GM18498 (cell line): ENCODE results near the gene TAF3.
"Not testable (repeated sequence)": the region's sequence is repeated elsewhere in the genome, so short reads cannot be mapped to it uniquely, and the experiment has no call there.

Source experiments
- ATAC-seq: cut with Tn5 transposase; IDR thresholded peaks from one replicate; pipeline ENCODE4 v1.9.1; 2021; ENCODE audit warnings: mild to moderate bottlenecking, moderate library complexity; ENCODE audit not compliant: unreplicated experiment

TAF3 gene, protein sequence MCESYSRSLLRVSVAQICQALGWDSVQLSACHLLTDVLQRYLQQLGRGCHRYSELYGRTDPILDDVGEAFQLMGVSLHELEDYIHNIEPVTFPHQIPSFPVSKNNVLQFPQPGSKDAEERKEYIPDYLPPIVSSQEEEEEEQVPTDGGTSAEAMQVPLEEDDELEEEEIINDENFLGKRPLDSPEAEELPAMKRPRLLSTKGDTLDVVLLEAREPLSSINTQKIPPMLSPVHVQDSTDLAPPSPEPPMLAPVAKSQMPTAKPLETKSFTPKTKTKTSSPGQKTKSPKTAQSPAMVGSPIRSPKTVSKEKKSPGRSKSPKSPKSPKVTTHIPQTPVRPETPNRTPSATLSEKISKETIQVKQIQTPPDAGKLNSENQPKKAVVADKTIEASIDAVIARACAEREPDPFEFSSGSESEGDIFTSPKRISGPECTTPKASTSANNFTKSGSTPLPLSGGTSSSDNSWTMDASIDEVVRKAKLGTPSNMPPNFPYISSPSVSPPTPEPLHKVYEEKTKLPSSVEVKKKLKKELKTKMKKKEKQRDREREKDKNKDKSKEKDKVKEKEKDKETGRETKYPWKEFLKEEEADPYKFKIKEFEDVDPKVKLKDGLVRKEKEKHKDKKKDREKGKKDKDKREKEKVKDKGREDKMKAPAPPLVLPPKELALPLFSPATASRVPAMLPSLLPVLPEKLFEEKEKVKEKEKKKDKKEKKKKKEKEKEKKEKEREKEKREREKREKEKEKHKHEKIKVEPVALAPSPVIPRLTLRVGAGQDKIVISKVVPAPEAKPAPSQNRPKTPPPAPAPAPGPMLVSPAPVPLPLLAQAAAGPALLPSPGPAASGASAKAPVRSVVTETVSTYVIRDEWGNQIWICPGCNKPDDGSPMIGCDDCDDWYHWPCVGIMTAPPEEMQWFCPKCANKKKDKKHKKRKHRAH

DNA sequence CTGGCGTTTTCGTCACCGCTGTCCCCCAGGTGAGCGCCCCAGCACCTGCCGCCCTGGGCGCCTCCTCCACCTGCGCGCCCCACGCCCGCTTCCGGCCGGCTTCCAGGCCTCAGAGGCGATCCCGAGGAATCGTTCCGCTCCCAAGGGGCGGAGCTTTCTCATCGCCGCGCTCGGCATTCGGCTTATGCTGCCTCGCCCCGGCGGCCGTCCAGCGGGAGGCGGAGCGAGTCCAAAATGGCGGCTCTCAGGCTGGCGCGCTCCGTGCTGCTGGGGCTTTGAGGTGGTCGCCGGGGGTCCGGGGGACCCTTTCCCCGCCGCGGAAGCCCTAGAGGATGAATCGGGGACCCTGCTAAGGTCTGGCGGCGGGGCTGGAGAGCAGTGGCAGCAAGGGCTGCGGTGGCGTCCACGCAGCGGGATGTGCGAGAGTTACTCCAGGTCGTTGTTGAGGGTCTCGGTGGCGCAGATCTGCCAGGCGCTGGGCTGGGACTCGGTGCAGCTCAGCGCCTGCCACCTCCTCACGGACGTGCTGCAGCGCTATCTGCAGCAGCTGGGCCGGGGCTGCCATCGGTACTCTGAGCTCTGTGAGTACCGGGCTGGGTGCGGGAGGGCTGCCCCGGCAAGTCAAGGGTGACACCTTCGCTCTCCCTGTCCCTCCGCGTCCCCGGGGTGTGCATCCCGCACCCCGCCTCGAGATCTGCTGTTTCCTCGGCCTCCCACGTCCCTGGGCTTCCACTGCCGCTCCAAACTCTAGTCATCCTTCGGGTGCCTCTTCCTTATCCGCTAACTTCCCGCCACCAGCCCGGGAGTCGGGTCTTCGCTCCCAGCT is at the start of gene TAF3:
Gene TAF3, plus strand, starts transcription at position 211 of the 826 bp plus-strand sequence. Its CDS starts 205 bp downstream, at position 416.
- peak; percentile 91 for ATAC-seq

DNA sequence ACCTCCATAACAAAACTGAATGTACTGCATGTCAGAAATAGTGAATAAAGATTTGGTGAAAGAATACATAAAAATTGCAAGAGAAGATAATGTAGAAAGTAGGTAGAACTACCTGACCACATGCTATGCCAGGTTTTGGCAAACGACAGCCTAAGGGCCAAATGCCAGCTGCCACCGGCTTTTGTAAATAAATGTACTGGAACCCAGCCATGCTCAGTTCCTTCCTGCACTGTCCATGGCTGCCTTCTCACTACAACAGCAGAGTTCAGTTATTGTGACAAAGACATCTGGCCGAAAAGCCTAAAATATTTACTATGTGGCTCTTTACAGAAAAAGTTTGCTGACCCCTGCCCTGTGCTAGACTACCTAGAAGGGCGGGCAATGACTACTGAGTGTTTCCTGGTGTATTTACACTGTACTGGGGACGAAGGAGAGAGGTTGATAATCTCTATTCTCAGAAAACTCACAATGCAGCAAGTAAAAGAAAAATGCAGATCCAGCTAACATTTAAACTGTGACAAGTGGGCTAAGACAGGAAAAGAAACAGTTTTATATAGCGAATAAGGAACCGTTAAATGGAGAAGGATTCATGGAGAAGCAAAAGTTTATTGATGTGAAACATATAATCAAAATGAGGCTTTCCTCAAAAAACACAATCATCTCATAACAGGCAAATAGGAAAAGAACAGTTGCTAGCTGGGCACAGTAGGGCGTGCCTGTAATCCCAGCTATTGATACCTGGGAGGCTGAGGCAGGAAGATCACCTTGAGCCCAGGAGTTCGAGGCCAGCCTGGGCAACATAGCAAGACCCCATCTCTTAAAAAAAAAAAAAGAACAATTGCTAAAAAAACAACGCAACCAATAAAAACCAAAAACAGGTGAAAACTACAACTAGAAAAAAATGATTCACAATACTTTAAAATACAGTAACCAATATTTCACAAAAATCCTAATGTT is 44.2 kb upstream of the TAF3 start:
- ATAC-seq = no peak

DNA sequence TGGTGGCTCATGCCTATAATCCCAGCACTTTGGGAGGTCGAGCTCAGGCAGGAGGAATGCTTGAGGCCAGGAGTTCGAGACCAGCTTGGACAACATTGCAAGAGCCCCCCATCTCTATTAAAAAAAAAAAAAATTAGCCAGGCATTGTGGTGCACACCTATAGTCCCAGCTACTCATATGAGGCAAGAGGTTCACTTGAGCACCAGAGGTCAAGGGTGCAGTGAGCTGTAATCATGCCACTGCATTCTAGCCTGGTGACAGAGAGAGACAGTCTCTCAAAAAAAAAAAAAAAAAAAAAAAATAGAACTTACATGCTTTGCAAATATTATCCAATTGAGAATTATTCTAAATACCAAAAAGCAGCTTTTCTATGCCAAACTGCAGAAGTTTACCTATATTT is 41.5 kb upstream of the TAF3 start:
- no peak for ATAC-seq

DNA sequence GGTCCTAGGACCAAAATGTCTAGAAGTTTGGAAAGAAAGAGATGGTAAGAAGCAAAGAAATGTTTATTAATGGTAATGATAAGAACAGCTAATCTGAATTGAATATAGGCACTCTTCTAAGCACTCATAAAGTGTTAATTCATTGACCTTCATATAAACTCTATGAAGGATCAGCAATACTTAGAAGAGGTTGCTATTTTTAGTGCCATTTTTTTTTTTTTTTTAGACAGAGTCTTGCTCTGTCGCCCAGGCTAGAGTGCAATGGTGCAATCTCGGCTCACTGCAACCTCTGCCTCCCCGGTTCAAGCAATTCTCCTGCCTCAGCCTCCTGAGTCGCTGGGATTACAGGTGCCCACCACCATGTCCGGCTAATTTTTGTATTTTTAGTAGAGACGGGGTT is 36.1 kb upstream of the TAF3 start:
- ATAC-seq = not testable (repeated sequence)

DNA sequence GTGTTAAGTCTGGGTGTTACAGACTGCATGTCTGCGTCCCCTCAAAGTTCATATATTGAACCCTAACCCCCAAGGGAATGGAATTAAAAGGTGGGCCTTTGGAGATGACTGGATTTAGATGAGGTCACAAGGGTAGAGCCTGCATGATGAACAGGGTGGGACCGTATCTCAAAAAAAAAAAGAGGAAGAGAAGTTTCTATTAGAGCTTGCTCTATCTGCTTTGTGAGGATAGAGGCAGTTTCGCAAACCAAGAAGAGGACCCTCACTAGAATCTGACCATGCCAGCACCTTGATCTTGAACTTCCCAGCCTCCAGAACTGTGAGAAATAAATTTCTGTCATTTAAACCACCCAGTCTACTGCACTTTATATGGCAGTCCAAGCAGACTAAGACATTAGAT is 31.9 kb upstream of the TAF3 start:
- no peak for ATAC-seq

DNA sequence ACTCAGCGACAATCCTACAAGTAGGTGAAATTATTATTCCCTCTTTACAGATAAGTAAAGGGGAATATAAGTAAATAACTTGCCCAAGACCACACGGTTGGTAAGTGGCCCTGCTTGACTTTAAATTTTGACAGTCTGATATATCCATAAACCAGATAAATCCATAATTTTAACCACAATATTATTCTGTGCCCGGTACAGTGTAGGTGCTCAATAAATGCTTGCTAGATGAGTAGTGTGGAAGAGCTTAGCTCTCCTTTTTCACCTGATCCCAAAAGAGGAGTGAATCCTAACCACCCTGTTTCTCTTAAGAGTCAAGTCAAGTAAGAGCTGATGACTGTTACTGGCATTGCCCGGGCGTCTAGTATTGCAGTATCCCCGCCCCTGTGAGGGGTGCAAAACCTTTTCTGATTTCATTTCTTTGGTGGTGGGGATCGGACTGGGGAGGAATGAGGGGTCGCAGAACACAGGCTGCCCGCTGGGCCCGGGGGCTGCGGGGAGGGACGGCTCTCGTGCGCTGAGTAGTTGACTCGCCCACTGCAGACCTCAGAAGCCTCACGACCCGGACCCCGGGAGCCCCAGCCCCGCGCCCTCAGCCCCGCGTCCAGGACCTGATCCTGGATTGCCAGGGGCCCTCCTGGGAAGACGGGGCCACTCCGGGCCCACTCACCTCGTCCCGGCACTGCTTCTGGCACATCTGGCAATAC is 31.0 kb upstream of the TAF3 start:
- peak; percentile 23 for ATAC-seq

DNA sequence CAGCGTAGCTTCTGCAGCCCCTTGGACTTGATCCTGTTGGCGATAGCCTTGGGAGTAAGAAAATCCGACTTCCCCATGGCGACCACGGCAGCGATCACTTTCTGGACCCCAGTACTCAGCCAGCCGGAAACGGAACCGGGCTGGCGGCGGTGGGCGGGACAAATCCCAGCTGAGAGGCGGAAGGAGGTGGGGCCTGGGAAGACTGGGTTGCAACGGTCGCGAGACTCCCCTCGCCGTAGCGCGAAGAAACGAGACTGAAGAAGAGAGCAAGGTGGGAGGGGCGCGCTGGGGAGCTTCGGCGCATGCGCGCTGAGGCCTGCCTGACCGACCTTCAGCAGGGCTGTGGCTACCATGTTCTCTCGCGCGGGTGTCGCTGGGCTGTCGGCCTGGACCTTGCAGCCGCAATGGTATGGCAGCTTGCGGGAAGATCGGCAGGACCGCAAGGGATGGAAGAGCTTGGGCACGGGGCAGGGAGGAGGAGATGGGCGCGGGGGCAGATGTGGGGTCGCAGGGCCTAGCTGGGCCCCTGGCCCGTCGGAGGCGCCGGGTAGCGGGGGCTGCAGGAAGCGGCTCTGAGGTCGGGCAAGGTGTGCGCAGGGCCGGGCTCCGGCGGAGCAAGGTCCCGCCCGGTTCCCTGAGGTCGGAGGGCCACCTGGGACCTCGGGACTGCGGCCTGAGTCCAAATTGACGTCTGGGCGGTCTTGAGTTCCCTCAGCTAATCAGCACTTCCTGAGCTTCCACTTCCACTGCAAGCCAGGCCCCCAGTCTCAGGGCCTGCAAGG is 30.3 kb upstream of the TAF3 start, which contains the start of the genes ATP5F1C and KIN:
Gene ATP5F1C, plus strand, starts transcription at position 321 of the 782 bp plus-strand sequence. Its CDS starts 31 bp downstream, at position 352.
Gene KIN, minus strand, starts transcription at position 137 of the 782 bp plus-strand sequence. Its CDS starts 60 bp downstream, at position 77.
- peak; percentile 96 for ATAC-seq

DNA sequence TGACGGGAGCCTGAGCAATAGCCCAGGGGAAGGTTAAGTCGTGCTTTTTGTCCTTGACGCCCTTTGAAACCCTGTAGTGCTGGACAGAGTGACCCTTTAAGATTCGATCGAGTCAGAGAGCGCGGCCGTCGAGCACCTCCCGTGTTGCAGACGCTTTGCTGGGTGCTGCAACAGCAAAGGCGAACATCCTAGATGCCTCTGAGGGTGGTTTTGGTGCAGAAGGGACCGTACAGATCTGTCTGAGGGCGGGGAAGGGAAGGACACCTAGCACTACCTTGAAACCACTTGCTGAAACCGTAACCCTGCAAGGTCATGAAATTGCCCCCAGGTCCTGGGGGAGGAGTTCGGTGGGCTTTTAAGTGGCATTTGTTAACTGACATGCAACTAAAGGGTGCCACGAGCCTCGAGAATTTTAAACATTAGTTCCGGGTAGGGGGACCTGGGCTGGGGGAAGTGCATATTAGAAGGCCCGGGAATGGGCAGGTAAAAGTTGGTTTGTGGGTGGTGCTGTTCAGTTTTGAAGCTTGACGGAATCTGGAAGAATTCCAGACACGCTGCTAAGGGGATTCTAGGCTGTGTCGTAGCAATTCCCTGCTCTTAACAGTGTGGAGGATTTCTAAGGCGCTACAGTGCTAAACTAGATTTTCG is 29.5 kb upstream of the TAF3 start:
- peak; percentile 11 for ATAC-seq

DNA sequence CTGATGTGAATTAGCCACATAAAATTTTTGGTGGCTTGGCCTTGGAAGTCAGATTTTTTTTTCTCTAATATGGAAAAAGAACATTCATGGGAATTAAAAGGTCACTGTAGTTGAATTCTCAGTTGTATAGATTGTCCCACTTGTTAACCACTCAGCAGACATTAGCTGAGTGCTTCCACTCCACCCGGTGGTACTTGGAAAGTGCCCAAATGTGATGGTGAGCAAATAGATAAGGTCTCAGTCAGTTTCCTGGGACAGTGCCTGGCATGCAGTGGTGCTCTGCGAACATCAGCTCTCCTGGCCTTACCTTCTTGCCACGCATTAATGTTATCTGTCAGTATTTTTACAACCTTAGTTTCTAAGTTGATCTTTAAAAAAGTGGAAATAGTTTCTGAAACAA is 28.9 kb upstream of the TAF3 start:
- ATAC-seq = no peak

DNA sequence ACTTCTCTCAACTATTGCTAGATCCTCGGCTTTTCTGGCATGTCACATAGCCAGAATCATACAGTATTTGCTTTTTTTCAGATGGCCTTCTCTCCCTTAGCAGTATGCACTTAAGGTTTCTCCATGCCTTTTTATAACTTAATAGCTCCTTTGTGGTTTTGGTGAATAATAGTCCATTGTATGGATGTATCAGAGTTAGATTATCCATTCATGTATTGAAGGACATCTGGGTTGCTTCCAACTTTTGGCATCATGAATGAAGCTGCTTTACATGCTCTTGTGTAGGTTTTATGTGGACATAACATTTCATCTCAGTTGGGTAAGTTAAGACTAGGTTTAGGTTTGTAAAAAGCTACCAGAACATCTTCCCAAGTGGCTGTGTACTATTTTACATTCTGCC is 25.8 kb upstream of the TAF3 start:
- ATAC-seq = no peak

DNA sequence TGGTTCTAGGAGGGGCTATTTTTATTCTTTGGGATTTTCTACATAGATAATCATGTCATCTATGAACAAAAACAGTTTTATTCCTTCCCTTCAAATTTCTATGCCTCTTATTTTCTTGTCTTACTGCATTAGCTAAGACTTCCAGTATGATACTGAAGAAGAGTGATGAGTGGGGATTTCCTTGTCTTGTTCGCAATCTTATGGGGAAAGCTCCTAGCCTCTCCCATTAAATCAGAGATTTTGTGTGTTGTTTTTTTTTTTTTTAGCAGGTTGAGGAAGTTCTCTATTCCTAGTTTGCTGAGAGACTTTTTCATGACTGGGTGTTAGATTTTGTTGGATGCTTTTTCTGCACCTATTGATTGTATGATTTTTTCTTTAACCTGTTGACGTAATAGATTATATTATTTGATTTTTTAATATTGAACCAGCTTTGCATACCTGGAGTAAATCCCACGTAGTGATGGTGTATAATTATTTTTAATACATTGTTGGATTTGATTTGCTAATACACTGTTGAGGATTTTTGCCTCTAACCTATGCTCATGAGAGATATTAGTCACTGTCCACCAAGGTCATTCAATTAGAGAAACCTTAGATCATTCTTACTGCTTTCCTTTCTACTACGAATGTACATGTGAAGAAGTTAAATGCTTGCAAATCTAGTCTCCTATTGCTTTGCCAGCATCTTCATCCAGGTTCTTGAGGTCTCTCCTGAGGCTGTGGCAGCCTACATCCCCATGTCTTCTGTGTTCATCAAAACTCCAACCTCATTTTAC is 23.9 kb upstream of the TAF3 start:
- no peak for ATAC-seq

DNA sequence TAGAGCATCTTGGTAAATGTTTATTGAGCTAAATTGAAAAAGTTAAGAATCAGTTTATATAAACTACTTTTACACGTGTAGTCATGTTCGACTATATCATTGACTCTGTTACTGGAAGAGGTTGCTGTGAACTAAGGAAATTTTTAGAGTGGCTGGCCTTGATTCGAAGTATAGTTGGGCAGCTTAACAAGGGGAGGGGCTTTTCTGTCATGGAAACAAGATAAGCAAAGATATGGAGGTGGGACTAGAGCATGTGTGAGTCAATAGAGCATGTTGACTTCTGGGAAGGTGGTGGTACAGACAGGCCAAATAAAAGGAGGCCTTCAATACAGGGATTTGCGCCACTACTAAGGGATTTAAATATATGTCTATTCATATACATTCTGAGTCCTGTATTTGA is 22.7 kb upstream of the TAF3 start:
- ATAC-seq = no peak

DNA sequence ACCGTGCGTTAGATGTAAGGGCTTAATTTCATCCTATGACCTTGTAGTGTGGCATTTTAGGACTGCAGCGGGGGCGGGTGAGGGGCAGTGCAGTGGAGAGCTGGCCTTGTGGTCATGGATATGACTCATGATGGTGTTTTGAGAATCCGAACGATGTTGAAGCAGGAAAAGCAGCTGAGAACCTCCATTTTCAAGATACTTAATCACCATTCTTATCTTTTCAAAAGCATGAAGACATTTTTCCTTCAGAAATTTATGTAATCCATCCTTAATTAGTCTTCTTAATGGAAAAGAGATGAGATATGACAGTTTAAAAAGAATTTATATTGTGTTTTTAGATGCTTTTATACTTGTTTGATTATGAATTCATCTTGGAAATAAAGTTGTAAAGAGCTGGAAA is 20.7 kb upstream of the TAF3 start:
- no peak for ATAC-seq

DNA sequence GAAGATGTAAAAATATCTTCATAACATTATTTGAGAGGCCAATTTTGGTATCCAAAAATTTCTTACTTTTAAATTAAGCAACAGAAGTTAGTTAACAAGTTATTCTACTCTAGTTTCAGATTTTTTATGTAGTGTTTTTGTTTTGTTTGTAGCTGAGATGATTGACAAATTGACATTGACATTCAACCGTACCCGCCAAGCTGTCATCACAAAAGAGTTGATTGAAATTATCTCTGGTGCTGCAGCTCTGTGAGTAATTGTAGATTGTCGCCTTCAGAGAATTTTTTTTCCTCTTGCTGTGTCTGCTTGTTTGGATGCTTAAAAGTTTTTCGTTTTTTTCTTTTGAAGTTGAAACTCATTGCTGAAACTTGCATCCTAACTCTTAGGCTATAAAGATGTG is 15.7 kb upstream of the TAF3 start:
- no peak for ATAC-seq

DNA sequence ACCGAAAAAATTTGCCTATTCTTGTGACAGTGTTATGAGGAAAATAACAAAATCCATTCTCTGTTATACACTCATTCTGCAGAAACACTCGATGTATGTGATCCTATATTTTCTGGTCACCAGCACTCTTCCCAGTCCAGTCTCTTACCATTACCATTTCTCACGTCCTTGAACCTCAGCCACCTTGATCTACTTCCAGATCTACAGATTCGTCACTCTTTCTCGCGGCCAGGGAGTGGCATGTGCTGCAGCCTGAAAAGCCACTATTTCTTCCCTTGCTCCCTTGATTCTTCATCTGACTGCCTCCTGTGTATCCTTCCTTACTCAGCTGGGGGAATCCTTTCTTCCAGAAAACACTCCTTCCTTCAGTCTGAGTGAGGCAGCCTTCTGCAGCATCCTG is 14.1 kb upstream of the TAF3 start:
- no peak for ATAC-seq

DNA sequence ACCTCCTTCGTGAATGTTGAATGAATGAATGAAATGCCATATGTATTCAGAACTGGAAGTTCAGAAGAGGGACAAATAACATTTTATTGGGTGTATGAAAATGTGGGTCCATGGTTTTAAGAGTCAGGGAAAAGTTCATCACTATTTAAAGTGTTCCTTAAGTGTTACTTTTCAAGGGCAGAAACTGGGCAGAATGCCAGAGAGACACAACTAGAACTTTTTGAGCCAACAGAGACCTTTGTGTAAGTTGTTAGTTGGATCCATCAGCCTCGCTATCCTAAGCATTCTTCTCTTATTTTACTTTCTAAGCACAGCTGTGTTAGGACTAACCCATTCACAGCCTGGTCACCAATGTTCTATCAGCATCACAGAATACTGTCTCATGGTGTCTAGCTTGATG is 13.6 kb upstream of the TAF3 start:
- no peak for ATAC-seq

DNA sequence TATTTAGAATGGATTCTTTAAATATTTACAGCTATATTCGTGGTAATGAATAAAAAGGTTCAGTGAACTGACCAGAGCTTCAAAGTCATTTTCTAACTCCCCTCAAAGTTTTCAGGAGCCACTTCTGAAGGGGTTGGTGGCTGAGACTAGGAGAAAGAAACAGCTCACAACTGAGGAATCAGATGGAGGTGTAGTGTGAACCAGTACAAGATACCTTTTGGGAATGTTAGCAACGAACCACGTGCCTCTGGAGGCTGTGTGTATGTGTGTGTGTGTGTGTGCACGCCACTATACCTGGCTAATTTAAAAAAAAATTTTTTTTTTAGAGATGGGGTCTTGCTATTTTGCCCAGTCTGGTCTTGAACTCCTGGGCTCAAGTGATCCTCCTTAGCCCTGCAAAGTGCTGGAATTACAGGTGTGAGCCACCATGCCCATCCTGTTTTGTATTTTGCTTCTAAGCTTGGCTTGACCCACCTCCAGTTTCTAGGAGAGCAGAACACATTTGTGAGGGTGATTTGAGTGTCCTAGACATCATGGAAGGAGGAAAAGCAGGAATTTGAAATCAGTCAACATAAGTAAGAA is 9.5 kb upstream of the TAF3 start:
- no peak for ATAC-seq
